Brain microvascular endothelial cell (primary cell): Measurements from ENCODE around the gene WDR35.

ENCODE experiments used
- DNase-seq: peaks from one replicate; pipeline ENCODE4 v3.0.0-alpha.2; 2020
- H3K27ac ChIP-seq: fragments of 250-450 bp; sonication (Bioruptor Pico); 2 replicates; pipeline ENCODE4 v1.5.1; 2020; ENCODE audit warnings: mild to moderate bottlenecking, moderate library complexity
- H3K27me3 ChIP-seq: fragments of 250-450 bp; sonication (Bioruptor Pico); replicated peaks from 2 replicates; pipeline ENCODE4 v1.5.1; 2020; ENCODE audit warnings: mild to moderate bottlenecking
- H3K36me3 ChIP-seq: fragments of 250-450 bp; sonication (Bioruptor Pico); replicated peaks from 2 replicates; pipeline ENCODE4 v1.5.1; 2020; ENCODE audit warnings: mild to moderate bottlenecking
- H3K4me3 ChIP-seq: 2 replicates; pipeline ENCODE4 v1.5.1; 2011; ENCODE audit warnings: low read depth, mild to moderate bottlenecking, control low read depth, low read length, moderate library complexity
- CTCF ChIP-seq: IDR thresholded peaks from 2 replicates; pipeline ENCODE4 v1.5.1; 2011; ENCODE audit warnings: low read depth, mild to moderate bottlenecking, moderate library complexity, low read length, control low read depth, inconsistent platforms; ENCODE audit errors: missing control alignments
- in situ Hi-C: cut with HindIII; loops from 2 replicates; pipeline ENCODE4 v1.10.0; 2017; ENCODE audit warnings: low sequenced_read_pairs, low pct_ligation_motif_present

The WDR35 gene

GRCh38 chr2:19863303-19864041 is 126.4 kb downstream of the WDR35 start:
- in situ Hi-C loops = loop anchor here (25.0 kb wide), 1 partner anchor 501 kb away; the partner anchor contains the start of gene OSR1

GRCh38 chr2:19861813-19862212 is 128.1 kb downstream of the WDR35 start:
- no peak overlapping the region for H3K4me3 ChIP-seq
- TF ChIP-seq CTCF = no peak
- H3K27ac ChIP-seq = no peak overlapping the region
- H3K27me3 ChIP-seq = no peaks in the 10 kb centered on the region
- no peak for DNase-seq
- in situ Hi-C loops = loop anchor here (25.0 kb wide), 1 partner anchor 500 kb away; the partner anchor contains the start of gene OSR1
- H3K36me3 ChIP-seq = no peaks in the 10 kb centered on the region

More at GRCh38 chr2:19863303-19864041, 126.4 kb downstream of the WDR35 start:
- TF ChIP-seq CTCF = peak; percentile 89
- Histone ChIP-seq H3K27ac (no peak overlapping the region), H3K36me3 (no peaks in the 10 kb centered on the region), H3K4me3 (peak overlapping the region; percentile 30), H3K27me3 (no peaks in the 10 kb centered on the region)
- peak; percentile 31 for DNase-seq
